ENCODE measurements around the gene MYOM1. TPM values are rescaled to one million over a fixed set of nuclear protein-coding genes. Genes with fewer than 3 reads are reported as not detected.

The MYOM1 gene
- total and polyA plus RNA-seq, 2 donors (not counting 3 experiments of a cell fraction or from before 2014, with no cell fraction given) = 0.08 TPM; not detected in 1

DNA sequence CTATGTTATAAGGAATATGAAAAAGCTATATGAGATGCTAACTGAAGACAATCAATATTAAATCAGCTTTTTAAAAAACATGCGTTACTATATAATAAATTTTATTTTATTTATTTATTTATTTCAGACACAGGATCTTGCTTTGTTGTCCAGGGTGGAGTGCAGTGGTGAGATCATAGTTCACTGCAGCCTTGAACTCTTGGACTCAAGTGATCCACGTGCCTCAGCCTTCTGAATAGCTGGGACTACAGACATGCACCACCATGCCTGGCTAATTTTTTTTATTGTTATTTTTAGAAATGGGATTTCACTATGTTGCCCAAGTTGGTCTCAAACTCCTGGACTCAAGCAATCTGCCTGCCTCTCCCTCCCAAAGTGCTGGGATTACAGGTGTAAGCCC, 89.4 kb downstream of the MYOM1 start:
- Histone ChIP-seq H3K9me1 (replicated peaks; ENCODE audit: control insufficient read depth, extremely low read depth, insufficient read depth, low read length) (no peaks in the 10 kb centered on the region), H3K4me2 (ENCODE audit: insufficient read depth, low read length) (no peak overlapping the region), H3K4me3 (replicated peaks in 1 of 3; ENCODE audit: insufficient read depth in 1 of 3, low read depth in 1 of 3, low read length in 3 of 3) (no peak overlapping the region), H3K9ac (replicated peaks; ENCODE audit: extremely low read depth, insufficient read depth, low read length) (no peak overlapping the region), H3K27ac (ENCODE audit: insufficient read depth, low read depth, low read length) (no peak overlapping the region), H3K79me2 (ENCODE audit: control insufficient read depth, insufficient read depth, low read length) (no peaks in the 10 kb centered on the region), H3K4me1 (ENCODE audit: control insufficient read depth, extremely low read depth, insufficient read depth, low read length) (no peaks in the 10 kb centered on the region), H3K27me3 (ENCODE audit: control insufficient read depth in 2 of 2, insufficient read depth in 2 of 2, low read length in 2 of 2) (no peaks in the 10 kb centered on the region), H3K9me3 (replicated peaks; ENCODE audit: control insufficient read depth, insufficient read depth, low read length) (no peaks in the 10 kb centered on the region), H3K36me3 (ENCODE audit: control insufficient read depth in 2 of 2, extremely low read depth in 1 of 2, insufficient read depth in 2 of 2, low read length in 2 of 2) (no peaks in the 10 kb centered on the region), H2AFZ (ENCODE audit: low read depth, low read length) (no peak overlapping the region), H4K20me1 (replicated peaks; ENCODE audit: control insufficient read depth, extremely low read depth, insufficient read depth, low read length) (no peaks in the 10 kb centered on the region)
- intact Hi-C loops (cut with micrococcal nuclease) (no loop called here), dilution Hi-C loops (cut with MboI; ENCODE audit: extremely low pct_ligation_motif_present, low sequenced_read_pairs) (no loop called here)
- FAIRE-seq = no peak
- ChIA-PET POLR2A (no interaction called here), CTCF (interaction anchor here (0.8 to 4.8 kb wide), 9 partner anchors 12 to 196 kb away, joined by 3 to 53 read pairs (median 22); partner anchors contain the start of gene LPIN2)
- no peak for DNase-seq (ENCODE audit: low read depth, low spot score)
- BruUV-seq (replicated peaks) = no TSS peak
- TF ChIP-seq POLR2A (IDR thresholded peaks at IDR 0.05; ENCODE audit: low read depth, low read length) (no peak), FOS (IDR thresholded peaks at IDR 0.05; ENCODE audit: borderline replicate concordance, insufficient read depth, low read length) (no peak), EZH2 (IDR thresholded peaks at IDR 0.05; ENCODE audit: borderline replicate concordance, low read depth, low read length, severe bottlenecking) (no peak)

DNA sequence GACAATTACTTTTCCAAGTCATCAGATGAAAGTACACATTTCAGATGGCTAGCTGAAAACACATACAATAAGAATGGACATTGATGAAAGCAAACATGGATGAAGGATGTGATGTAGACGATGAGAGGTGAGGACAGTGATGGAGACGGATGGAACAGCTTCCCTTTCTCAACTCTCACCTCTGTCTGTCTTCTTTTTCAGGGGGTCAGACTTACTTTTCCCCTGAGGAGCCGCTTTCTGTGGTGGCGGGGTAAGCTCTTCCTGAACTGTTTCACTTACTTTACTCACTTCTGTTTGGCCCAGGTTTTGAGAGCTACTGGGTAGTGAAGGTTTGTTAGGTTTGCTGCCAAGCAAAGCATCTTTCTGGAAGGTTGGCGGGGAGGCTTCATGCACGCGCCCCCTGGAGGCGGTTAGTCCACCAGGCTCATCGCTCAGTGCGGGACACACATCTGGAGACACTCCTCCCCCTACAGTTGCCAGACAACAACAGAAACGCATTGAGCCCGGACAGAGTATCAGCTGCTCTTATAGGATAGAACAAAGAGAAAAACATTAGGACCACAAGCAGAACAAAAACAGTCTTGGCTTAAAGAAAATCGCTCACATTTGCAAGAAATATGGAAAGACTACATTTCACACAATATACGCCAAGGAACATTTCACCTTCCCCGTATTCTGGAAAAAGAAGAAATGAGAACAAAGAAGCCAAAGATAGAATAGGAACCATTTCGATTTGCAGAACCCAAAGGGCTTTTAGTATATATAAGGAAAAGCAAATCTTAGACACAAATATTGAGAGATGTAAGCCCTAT, 90.5 kb downstream of the MYOM1 start:
- Histone ChIP-seq H3K9ac (replicated peaks; ENCODE audit: extremely low read depth, insufficient read depth, low read length) (no peak overlapping the region), H3K79me2 (ENCODE audit: control insufficient read depth, insufficient read depth, low read length) (no peaks in the 10 kb centered on the region), H3K9me3 (replicated peaks; ENCODE audit: control insufficient read depth, insufficient read depth, low read length) (no peaks in the 10 kb centered on the region), H2AFZ (ENCODE audit: low read depth, low read length) (peak overlapping the region; percentile 10), H3K27ac (ENCODE audit: insufficient read depth, low read depth, low read length) (no peak overlapping the region), H4K20me1 (replicated peaks; ENCODE audit: control insufficient read depth, extremely low read depth, insufficient read depth, low read length) (no peaks in the 10 kb centered on the region), H3K9me1 (replicated peaks; ENCODE audit: control insufficient read depth, extremely low read depth, insufficient read depth, low read length) (no peaks in the 10 kb centered on the region), H3K36me3 (ENCODE audit: control insufficient read depth in 2 of 2, extremely low read depth in 1 of 2, insufficient read depth in 2 of 2, low read length in 2 of 2) (no peaks in the 10 kb centered on the region), H3K4me3 (replicated peaks in 1 of 3; ENCODE audit: insufficient read depth in 1 of 3, low read depth in 1 of 3, low read length in 3 of 3) (no peak overlapping the region), H3K27me3 (ENCODE audit: control insufficient read depth in 2 of 2, insufficient read depth in 2 of 2, low read length in 2 of 2) (no peaks in the 10 kb centered on the region), H3K4me1 (ENCODE audit: control insufficient read depth, extremely low read depth, insufficient read depth, low read length) (no peaks in the 10 kb centered on the region), H3K4me2 (ENCODE audit: insufficient read depth, low read length) (no peak overlapping the region)
- POLR2A ChIA-PET = no interaction called here
- intact Hi-C loops (cut with micrococcal nuclease) = loop anchor here (1.0 to 2.0 kb wide), 7 partner anchors 8 to 197 kb away; partner anchors contain the start of gene LPIN2
- TF ChIP-seq JUN (IDR thresholded peaks at IDR 0.05; ENCODE audit: borderline replicate concordance, insufficient read depth, insufficient read length, low read depth) = no peak
- TF ChIP-seq, protein P1, sequence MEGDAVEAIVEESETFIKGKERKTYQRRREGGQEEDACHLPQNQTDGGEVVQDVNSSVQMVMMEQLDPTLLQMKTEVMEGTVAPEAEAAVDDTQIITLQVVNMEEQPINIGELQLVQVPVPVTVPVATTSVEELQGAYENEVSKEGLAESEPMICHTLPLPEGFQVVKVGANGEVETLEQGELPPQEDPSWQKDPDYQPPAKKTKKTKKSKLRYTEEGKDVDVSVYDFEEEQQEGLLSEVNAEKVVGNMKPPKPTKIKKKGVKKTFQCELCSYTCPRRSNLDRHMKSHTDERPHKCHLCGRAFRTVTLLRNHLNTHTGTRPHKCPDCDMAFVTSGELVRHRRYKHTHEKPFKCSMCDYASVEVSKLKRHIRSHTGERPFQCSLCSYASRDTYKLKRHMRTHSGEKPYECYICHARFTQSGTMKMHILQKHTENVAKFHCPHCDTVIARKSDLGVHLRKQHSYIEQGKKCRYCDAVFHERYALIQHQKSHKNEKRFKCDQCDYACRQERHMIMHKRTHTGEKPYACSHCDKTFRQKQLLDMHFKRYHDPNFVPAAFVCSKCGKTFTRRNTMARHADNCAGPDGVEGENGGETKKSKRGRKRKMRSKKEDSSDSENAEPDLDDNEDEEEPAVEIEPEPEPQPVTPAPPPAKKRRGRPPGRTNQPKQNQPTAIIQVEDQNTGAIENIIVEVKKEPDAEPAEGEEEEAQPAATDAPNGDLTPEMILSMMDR (IDR thresholded peaks at IDR 0.05; ENCODE audit: extremely low read depth in 1 of 2, insufficient read depth in 1 of 2, low read depth in 1 of 2, low read length in 2 of 2) = peak; percentile 95 to 96
- TF ChIP-seq, protein P2, sequence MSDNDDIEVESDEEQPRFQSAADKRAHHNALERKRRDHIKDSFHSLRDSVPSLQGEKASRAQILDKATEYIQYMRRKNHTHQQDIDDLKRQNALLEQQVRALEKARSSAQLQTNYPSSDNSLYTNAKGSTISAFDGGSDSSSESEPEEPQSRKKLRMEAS (IDR thresholded peaks at IDR 0.05; ENCODE audit: insufficient read depth, insufficient read length) = no peak
- no peak for TF ChIP-seq EZH2 (IDR thresholded peaks at IDR 0.05; ENCODE audit: borderline replicate concordance, low read depth, low read length, severe bottlenecking)
- TF ChIP-seq GATA2 (IDR thresholded peaks at IDR 0.05; ENCODE audit: insufficient read depth, insufficient read length, low read depth, low read length) = no peak
- dilution Hi-C loops (cut with MboI; ENCODE audit: extremely low pct_ligation_motif_present, low sequenced_read_pairs) = no loop called here
- CTCF ChIA-PET = interaction anchor here (0.6 to 4.8 kb wide), 65 partner anchors 9 to 363 kb away, joined by 3 to 53 read pairs (median 4); partner anchors contain the start of genes LPIN2 and MYOM1
- BruUV-seq (replicated peaks) = no TSS peak
- peak; percentile 79 for FAIRE-seq
- peak; percentile 87 for DNase-seq (ENCODE audit: low read depth, low spot score)
